GM19455 (cell line): Measurements from ENCODE around the gene ZNF680.
"Not testable (repeated sequence)": the region's sequence is repeated elsewhere in the genome, so short reads cannot be mapped to it uniquely, and the experiment has no call there.

Experiments
- ATAC-seq: cut with Tn5 transposase; IDR thresholded peaks from one replicate; pipeline ENCODE4 v1.9.1; 2021; ENCODE audit not compliant: unreplicated experiment

The ZNF680 gene

DNA sequence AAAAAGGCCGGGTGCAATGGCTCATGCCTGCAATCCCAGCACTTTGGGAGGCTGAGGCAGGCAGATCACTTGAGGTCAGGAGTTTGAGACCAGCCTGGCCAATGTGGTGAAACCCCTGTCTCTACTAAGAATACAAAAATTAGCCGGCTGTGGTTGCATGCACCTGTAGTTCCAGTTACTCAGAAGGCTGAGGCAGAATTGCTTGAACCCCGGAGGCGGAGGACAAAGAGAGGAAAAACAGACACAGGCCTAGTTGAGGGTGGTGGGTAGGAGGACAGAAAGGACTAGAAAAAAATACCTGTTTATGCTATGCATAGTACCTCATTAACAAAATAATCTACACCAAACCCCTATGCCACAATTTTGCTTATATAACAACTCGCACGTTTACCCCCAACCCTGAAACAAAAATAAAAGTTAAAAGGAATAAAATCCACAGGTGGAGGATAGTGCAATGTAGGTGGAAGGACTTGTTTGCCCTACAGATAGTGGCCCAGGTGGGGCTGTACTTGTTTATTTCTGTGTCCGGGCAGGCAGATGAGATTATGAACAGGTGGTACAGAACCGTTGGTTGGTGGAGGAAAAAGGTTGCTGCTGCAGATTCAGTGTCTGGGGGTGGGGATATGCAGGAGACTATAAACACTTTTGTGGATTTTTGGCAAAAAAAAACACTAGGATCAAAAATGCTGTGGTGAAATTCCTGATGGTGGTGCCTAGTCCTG, 5.1 kb downstream of the ZNF680 start:
- no peak for ATAC-seq

DNA sequence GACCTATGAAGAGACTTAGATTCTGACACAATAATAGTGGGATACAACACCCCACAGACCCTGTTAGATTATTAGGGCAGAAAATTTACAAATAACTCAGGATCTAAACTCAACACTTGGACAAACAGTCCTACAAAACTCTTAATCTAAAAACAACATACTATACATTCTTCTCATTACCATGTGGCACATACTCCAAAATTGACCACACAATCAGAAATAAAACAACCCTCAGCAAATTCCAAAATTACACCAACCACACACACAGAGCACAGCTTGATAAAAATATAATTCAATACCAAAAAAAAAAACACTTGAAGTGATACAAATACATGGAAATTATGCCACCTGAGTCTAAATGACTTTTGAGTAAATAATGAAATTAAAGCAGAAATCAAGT, 7.8 kb downstream of the ZNF680 start:
- no peak for ATAC-seq

DNA sequence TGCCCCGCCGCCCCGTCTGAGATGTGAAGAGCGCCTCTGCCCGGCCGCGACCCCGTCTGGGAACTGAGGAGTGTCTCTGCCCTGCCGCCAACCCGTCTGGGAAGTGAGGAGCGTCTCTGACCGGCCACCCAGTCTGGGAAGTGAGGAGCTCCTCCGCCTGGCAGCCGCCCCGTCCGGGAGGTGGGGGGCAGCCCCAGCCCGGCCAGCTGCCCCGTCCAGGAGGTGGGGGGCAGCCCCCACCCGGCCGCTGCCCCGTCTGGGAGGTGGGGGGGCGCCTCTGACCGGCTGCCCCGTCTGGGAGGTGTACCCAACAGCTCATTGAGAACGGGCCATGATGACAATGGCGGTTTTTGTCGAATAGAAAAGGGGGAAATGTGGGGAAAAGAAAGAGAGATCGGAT, 8.7 kb downstream of the ZNF680 start:
- ATAC-seq: not testable (repeated sequence)

DNA sequence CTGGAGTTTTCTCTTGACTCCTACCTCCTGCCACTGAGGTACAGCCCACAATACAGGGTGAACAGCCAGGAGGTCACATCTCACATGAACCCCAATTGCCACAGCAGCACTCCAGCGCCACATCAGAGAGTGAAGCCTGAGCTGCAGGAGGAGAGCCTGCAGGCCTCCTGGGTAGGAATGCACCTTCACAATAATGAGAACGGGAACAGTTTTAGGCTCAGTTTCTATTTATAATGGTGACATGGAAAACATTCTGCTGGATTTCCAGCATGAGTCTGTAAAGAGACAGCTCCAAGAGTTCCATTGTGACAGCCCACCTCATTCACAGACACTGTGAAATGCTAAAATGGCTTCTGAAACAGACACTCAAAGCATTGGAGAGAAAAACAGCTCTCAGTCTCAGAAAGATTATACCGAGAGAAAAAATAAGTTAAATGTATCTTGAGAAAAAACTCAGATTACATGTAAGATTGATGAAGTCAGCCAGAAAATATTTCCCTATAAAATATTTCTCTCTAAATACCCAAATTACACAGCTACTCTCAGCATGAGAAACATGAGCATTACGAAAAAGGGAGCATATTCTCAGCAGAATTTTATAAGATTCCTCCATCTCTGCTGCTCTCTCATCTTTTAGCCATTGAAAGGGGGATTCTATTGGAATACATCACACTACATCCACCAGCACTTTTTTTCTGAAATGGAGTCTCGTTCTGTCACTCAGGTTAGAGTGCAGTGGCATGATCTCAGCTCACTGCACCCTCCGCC, 11.3 kb downstream of the ZNF680 start:
- ATAC-seq: no peak

DNA sequence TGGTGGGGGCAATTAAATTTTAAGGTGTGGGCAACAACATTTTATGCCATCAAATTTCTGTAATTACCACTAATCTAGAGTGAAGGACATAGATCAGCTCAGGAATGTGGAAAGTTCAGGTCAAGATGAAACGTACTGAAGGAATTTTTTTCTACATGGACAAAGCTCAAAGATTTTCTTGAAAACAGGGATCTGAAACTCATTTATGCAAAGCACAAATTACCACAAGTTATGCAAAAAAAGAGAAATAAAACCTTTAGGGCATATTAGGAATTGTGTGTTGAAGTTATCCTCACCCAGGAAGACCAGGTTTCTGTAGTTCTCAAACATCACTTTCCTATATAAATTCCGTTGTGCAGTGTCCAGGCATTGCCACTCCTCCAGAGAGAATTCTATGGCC, 18.9 kb downstream of the ZNF680 start:
- no peak for ATAC-seq

DNA sequence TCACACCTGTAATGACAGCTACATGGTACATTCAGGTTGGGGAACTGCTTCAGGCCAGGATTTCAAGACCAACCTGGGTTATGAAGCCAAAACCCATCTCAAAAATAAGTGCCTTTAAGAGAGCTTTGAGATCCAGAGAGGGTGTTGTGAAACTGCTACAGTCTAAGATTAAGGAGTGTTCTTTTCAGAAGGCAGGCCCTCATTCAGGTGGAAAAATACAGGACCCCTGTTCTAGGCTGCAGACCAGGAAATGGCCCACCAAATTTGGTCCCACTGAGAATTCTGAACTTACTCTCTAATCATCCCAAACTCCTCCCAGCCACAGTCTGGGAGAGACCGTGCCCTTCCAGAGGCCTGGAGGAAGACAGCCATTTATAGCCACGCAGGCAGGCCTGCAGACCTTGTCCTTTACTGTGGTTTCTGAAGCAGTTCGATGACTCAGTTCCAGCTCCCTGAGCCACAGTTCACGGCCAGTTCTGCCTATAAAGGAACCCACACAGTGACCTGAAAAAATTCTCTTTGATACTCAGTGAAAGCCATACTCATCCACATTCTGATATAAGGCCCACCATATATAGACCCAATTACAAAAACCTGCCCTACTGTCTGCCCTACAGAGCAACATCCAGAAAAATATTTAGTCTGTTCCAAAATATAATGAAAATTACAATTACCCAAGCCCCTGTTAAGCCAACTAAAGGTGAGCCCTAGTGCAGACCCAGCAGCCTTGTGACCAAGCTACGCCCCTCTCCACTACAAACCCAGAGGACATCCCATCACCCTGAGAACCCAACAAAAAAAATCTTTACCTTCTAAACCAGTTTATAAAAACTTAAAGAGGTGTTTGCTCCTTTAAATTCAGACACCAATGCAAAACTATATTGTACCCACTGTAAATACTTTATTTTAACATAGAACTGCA, 21.2 kb downstream of the ZNF680 start:
- ATAC-seq: no peak

DNA sequence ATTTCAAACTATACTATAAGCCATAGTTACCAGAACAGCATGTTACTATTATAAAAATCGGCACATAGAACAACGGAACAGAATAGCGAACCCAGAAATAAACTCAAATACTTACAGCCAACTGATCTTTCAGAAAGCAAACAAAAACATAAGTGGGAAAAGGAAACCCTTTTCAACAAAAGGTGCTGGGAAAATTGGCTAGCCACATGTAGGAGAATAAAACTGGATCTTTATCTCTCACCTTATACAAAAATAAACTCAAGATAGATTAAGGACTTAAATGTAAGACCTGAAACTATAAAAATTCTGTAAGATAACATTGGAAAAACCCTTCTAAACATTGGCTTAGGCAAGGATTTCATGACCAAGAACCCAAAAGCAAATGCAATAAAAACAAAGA, 29.1 kb downstream of the ZNF680 start:
- ATAC-seq: no peak

DNA sequence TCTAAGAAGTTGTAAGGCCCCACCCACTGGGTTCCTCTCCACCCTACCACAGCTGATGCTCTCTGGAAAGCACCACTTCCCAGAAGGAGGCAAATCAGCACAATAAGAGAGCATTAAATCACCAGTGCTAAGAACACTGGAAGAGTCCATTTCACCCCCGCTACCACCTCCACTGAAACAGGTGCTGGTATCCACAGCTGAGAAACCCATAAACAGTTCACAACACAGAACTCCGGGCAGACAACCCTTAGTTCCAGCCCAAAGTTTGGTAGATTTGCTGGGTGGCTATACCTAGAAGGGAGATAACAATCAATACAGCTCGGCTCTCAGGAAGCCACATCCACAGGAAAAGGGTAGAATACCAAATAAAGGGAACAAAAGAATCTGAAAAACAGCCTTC, 34.1 kb downstream of the ZNF680 start:
- ATAC-seq: no peak

DNA sequence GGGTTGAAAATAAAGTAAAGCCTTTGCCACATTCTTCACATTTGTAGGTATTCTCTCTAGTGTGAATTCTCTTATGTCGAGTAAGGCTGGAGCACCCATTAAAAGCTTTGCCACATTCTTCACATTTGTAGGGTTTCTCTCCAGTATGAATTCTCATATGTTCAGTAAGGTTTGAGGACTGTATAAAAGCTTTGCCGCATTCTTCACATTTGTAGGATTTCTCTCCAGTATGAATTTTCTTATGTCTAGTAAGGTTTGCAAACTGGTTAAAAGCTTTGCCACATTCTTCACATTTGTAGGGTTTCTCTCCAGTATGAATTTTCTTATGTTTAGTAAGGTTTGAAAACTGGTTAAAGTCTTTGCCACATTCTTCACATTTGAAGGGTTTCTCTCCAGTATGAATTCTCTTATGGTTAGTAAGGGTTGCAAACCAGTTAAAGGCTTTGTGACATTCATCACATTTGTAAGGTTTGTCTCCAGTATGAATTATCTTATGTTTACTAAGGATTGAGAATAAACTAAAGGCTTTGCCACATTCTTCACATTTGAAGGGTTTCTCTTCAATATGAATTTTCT, 41.4 kb downstream of the ZNF680 start:
- ATAC-seq: no peak

DNA sequence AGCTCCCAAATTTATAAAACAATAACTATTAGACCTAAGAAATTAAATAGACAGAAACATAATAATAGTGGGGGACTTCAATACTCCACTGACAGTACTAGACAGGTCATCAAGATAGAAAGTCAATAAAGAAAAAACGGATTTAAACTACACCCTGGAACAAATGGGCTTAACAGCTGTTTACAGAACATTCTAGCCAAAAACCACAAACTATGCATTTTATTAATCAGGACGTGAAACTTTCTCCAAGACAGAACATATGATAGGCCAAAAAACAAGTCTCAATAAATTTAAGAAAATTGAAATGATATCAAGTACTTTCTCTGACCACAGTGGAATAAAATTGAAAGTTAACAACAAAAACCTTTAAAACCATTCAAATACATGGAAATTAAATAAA, 46.4 kb downstream of the ZNF680 start:
- ATAC-seq: no peak

DNA sequence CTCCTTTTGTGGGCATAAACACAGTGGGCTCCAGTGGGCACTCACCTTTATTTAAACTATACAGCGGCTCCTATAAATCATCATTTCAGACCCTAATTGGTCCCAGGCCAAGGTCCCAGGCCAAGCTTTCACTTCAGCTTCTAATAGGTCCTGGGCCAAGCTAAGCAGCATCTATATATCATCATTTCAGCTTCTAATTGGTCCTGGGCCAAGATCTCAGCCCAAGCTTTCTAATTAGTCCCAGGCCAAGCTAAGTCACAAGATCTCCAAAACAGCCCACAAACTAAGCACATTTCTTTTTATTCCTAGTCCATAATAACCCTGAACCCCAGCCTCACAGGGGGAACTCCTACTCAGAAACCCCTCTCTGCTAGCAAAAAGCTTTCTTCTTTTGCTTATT, 47.1 kb downstream of the ZNF680 start:
- no peak for ATAC-seq

DNA sequence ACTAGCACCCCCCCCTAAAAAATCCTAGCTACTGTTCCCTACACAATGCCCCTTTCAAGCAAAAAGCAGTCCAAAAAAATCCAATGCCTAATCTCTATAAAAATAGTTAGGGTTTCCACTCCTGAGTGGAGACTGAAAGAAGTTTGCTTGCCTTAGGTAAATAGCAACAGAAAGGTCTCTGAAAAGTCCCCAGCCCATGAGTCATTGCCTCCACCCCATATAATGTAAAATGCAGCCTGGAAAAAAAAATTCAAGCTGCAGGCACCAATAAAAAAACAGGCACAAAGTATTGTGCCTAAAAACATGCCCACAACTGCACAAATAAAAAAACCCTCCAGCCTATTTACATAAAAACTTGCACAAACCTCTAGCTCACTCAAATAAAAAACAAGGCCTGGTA, 47.5 kb downstream of the ZNF680 start:
- no peak for ATAC-seq

DNA sequence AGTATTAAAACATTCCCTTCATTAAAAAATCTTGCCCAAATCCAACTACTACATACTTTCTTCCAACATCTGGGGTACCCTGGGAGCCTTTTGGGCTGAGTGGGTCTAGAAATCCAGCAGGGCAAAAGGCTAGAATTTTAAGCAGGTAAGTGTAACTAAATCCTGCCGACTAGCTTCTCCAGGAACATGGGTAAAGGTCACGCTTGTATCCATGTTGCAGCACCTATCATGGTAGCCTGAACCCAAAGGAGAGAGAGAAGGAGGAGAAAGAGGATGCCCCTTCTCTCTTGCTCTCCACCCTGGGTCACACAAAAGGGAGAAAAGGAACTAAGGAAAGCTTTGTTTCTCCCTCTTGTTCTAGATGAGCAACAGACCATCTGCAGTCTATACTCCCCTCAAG, 53.3 kb downstream of the ZNF680 start:
- no peak for ATAC-seq

DNA sequence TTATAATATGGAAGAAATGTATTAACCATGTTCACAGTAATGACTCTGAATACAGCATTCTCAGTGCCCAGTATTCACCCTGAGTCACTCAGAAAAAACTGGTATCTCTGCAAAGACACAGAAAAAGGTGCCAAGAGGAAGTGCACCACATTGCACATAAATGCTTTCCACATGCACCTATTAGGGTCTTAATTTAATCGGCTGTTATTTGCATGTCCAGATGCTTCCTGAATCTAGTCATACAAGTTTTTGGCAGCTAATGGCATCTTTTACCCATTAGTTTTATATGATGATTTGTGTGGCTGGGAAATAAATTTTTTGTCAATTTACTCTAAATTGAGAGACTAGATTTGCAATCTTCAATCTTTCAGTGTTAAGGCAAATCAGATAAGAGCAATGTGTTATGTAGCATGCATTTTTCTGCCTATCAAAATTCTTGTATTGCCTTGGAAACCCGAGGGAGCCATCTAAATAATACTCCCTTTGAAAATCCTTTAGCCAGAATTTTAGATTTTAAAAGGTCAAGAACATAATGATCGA, 58.2 kb downstream of the ZNF680 start:
- ATAC-seq: no peak

DNA sequence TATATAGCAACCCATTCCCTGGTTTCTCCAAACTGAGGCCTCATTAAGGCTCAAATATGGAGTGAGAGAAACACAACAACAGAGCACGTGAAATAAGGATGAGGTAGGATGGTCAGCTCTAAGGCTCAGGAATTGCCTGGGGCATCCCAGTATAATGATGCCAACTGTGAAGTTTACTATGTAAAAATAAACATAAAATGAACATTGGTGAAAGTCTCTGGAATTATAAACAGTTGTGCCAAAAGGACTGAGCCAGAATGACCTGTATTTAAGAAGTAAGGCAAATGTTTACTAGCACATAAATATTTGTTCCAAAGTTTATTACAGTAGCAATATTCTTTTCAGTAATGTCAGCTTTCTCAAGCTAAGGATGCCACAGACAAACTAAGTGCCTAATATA, 64.6 kb downstream of the ZNF680 start:
- ATAC-seq: no peak

DNA sequence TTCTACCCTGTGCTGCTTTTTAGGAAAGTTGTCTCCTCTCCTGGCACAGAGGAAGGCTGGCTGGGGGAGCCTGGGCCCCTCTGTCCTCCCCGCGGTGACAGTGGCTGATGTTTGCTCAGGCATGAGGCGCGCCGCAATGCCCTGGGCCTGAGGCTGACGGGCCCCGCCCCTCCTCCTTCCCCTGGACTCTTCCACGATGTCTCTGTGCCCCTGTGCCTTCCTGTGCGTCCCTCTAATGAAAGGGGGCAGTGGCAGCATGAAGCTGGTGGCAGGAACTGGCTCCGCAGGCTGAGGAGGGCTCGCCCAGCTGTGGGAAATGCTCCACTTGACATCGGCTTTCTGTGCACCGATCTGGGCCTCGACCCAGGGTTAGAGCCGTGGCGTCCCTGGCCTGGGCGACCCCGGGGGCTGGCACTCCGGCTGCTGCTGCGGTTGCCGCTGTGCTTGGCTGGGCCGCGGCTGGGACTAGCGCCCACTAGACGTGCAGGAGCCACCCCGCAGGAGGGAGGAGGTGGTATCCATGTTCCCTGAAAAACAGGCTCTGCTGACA, 67.9 kb downstream of the ZNF680 start:
- ATAC-seq: no peak

DNA sequence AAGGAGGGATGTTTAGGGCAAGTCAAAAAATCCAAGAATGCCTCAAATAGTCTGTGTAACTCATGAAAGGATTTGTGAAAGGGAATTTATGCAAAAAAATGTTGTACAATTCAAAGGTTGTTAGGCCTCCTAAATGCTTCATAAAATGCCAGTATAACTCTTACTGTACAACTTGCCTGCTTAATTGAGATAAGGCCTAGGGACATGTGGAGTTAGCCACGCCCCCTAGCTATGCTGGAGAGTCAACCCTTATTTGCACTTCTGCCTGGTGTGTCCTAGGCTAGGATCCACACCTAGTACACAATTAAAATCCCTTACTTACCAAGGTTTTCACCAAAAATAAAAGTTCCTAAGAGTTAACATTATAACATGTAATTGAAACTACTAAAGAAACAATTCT, 77.2 kb downstream of the ZNF680 start:
- ATAC-seq: no peak
